ENCODE results near the gene HRAS. TPM values are rescaled to one million over a fixed set of nuclear protein-coding genes. Genes with fewer than 3 reads are reported as not detected.

Gene HRAS
- total and polyA plus RNA-seq, 2 of the 13 experiments (the other 11 are each of a cell fraction or from before 2014, with no cell fraction given), result 32.9 to 50.0 TPM

DNA sequence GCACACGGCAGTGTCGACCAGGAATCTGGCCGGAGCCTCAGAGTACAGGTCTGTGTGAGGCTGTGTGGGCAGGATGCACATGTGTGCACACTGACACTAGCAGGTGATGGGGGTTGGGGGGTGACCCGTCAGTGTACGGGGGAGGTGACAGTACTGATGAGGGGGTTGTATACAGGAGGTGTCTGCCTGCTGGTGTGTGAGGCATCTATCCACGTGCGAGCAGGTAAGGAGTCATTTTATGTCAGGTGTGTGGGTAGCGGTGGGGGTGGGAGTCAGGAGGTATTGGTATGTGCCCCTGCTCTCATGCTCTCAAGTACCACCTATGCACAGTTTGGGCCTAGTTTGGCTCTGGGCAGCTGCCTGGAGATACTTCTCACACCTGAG, 36.4 kb upstream of the HRAS start:
- H3K9ac ChIP-seq (ENCODE audit: insufficient read depth, low read depth, low read length), result no peak overlapping the region
- peaks cover 10% of the 10 kb centered on the region; the same call in 1 of the 2 replicates for H4K20me1 ChIP-seq (ENCODE audit: insufficient read depth, low read length)
- no peak overlapping the region for H3K27ac ChIP-seq (ENCODE audit: extremely low read length, insufficient read depth, low read length)
- no peaks in the 10 kb centered on the region for H3K9me3 ChIP-seq (ENCODE audit: low read length)
- H3K27me3 ChIP-seq (ENCODE audit: control insufficient read depth in 1 of 2, insufficient read depth in 2 of 2, low read length in 2 of 2), result no peaks in the 10 kb centered on the region; a peak in 2 of 5 replicates
- WGBS (ENCODE audit: low lambda C conversion rate), result 42% methylated on average over 5 of the region's 8 CpGs
- in situ Hi-C loops (cut with HindIII; ENCODE audit: extremely low pct_ligation_motif_present, low pct_unique_long_range_greater_than_20kb), result no loop called here
- intact Hi-C loops (cut with micrococcal nuclease; ENCODE audit: unreplicated experiment), result no loop called here
- ChIA-PET CTCF (ENCODE audit: low intra/inter-chr PET ratio, low total read pairs) (no interaction called here), POLR2A (interaction anchor here (1.4 kb wide), 1 partner anchor 10 kb away, joined by 4 read pairs; no protein-coding TSS in a partner anchor)
- H3K79me2 ChIP-seq (ENCODE audit: insufficient read depth, low read length), result peaks cover 11% of the 10 kb centered on the region
- H2AFZ ChIP-seq (ENCODE audit: low read length), result no peak overlapping the region
- H3K4me3 ChIP-seq (replicated peaks in 1 of 3; ENCODE audit: insufficient read depth in 1 of 3, low read depth in 2 of 3, low read length in 3 of 3), result no peak overlapping the region; a peak in 1 of 6 replicates
- TF ChIP-seq, protein P1, sequence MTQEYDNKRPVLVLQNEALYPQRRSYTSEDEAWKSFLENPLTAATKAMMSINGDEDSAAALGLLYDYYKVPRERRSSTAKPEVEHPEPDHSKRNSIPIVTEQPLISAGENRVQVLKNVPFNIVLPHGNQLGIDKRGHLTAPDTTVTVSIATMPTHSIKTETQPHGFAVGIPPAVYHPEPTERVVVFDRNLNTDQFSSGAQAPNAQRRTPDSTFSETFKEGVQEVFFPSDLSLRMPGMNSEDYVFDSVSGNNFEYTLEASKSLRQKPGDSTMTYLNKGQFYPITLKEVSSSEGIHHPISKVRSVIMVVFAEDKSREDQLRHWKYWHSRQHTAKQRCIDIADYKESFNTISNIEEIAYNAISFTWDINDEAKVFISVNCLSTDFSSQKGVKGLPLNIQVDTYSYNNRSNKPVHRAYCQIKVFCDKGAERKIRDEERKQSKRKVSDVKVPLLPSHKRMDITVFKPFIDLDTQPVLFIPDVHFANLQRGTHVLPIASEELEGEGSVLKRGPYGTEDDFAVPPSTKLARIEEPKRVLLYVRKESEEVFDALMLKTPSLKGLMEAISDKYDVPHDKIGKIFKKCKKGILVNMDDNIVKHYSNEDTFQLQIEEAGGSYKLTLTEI (CRISPR knock-in tag; conservative IDR thresholded peaks at IDR 0.05), result no peak
- TF ChIP-seq, protein P2, sequence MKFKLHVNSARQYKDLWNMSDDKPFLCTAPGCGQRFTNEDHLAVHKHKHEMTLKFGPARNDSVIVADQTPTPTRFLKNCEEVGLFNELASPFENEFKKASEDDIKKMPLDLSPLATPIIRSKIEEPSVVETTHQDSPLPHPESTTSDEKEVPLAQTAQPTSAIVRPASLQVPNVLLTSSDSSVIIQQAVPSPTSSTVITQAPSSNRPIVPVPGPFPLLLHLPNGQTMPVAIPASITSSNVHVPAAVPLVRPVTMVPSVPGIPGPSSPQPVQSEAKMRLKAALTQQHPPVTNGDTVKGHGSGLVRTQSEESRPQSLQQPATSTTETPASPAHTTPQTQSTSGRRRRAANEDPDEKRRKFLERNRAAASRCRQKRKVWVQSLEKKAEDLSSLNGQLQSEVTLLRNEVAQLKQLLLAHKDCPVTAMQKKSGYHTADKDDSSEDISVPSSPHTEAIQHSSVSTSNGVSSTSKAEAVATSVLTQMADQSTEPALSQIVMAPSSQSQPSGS (CRISPR knock-in tag; IDR thresholded peaks at IDR 0.05), result no peak
- TF ChIP-seq EZH2 (conservative IDR thresholded peaks at IDR 0.05; ENCODE audit: low read depth, low read length) (no peak), PRPF4 (IDR thresholded peaks at IDR 0.05; ENCODE audit: low read depth, low read length, poor library complexity, severe bottlenecking) (no peak)
- TF ChIP-seq, protein P3, sequence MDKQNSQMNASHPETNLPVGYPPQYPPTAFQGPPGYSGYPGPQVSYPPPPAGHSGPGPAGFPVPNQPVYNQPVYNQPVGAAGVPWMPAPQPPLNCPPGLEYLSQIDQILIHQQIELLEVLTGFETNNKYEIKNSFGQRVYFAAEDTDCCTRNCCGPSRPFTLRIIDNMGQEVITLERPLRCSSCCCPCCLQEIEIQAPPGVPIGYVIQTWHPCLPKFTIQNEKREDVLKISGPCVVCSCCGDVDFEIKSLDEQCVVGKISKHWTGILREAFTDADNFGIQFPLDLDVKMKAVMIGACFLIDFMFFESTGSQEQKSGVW (CRISPR knock-in tag; IDR thresholded peaks at IDR 0.05; ENCODE audit: borderline replicate concordance), result no peak
- peak overlapping the region; percentile 18; the same call in 1 of the 2 replicates for H3K4me2 ChIP-seq (ENCODE audit: low read depth, low read length)
- no TSS peak for BruUV-seq (replicated peaks)
- DNase-seq (ENCODE audit: low spot score), result no peak
- FAIRE-seq, result no peak
- H3K36me3 ChIP-seq (replicated peaks in 1 of 2; ENCODE audit: control insufficient read depth in 1 of 2, insufficient read depth in 2 of 2, low read length in 2 of 2), result no peaks in the 10 kb centered on the region
- H3K4me1 ChIP-seq (ENCODE audit: insufficient read depth, low read length), result peaks cover 54% of the 10 kb centered on the region
- ATAC-seq, result no peak
